ENCODE measurements around the gene ST13. TPM values are rescaled to one million over a fixed set of nuclear protein-coding genes. Genes with fewer than 3 reads are reported as not detected.

The ST13 gene
- total and polyA plus RNA-seq, 9 of the 15 experiments (the other 6 are each of a cell fraction or from before 2014, with no cell fraction given), result 53.6 to 311 (median 195) TPM

DNA sequence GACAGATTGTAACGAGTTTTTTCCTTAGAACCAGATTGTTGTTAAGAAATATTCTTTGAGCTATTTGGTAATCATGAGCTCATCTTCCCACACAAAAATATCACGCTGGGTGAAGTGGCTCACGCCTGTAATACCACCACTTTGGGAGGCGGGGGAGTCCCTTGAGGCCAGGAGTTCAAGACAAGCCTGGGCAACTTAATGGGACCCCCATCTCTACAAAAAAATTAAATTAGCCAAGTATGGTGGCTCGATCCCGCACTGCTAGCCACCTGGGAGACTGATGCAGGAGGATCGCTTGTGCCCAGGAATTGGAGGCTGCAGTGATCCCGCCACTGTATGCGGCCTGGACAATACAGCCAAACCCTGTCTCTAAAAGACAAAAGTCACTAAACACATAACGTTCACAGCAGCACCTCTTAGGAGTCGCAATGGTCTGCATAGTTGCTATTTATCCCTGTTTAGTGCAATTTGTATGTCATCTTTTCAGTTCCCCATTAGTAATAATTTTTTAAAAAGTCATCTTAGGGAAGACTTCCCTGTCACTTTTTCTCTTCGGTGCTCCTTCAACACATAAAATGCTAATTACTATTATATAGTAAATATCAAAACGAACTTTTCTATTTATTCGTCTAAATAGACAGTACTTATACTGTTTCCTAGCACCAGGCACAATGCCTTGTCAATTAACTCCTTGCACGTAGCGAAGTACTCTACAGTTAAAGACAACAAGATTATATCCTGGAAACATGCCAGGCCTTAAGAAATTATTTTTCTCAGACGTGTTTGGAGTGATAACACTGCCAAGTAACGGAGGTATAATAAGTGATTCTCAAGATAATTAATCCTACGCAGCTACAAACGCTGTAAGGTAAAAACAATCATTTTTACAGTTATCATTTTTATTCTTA, 1.1 kb downstream of the ST13 start (continued):
- TF ChIP-seq CHD1 (IDR thresholded peaks at IDR 0.05; ENCODE audit: low read length) (peak; percentile 27), CREBBP (IDR thresholded peaks at IDR 0.05; ENCODE audit: low read depth, low read length) (no peak)
- TF ChIP-seq, protein P1, sequence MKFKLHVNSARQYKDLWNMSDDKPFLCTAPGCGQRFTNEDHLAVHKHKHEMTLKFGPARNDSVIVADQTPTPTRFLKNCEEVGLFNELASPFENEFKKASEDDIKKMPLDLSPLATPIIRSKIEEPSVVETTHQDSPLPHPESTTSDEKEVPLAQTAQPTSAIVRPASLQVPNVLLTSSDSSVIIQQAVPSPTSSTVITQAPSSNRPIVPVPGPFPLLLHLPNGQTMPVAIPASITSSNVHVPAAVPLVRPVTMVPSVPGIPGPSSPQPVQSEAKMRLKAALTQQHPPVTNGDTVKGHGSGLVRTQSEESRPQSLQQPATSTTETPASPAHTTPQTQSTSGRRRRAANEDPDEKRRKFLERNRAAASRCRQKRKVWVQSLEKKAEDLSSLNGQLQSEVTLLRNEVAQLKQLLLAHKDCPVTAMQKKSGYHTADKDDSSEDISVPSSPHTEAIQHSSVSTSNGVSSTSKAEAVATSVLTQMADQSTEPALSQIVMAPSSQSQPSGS (CRISPR knock-in tag; IDR thresholded peaks at IDR 0.05), result no peak

DNA sequence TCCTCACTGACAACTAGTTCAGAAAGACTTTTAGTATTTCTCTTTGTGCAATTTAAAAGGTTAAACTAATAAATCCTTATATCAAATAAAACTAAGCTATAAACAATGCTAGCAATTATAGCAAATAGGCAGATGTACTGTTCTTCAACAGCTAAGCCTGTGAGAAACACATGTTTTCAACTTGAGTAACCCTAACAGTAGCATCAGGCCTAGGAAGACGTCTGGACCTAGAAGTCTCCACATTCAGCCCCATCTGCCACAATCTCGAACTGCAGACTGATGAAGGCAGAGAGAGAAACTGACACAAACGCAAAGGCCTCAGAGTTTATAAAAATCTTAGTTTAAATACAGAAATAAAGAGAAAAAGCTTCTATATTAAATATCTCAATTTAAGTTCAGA, 2.5 kb downstream of the ST13 start:
- peak overlapping the region; percentile 88 for H3K4me2 ChIP-seq (ENCODE audit: insufficient read depth, low read length)
- FAIRE-seq, result peak; percentile 74
- TF ChIP-seq, protein P2, sequence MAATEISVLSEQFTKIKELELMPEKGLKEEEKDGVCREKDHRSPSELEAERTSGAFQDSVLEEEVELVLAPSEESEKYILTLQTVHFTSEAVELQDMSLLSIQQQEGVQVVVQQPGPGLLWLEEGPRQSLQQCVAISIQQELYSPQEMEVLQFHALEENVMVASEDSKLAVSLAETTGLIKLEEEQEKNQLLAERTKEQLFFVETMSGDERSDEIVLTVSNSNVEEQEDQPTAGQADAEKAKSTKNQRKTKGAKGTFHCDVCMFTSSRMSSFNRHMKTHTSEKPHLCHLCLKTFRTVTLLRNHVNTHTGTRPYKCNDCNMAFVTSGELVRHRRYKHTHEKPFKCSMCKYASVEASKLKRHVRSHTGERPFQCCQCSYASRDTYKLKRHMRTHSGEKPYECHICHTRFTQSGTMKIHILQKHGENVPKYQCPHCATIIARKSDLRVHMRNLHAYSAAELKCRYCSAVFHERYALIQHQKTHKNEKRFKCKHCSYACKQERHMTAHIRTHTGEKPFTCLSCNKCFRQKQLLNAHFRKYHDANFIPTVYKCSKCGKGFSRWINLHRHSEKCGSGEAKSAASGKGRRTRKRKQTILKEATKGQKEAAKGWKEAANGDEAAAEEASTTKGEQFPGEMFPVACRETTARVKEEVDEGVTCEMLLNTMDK (IDR thresholded peaks at IDR 0.05; ENCODE audit: borderline replicate concordance, insufficient read depth, low read depth, low read length, poor library complexity, severe bottlenecking), result no peak
- TF ChIP-seq, protein P3, sequence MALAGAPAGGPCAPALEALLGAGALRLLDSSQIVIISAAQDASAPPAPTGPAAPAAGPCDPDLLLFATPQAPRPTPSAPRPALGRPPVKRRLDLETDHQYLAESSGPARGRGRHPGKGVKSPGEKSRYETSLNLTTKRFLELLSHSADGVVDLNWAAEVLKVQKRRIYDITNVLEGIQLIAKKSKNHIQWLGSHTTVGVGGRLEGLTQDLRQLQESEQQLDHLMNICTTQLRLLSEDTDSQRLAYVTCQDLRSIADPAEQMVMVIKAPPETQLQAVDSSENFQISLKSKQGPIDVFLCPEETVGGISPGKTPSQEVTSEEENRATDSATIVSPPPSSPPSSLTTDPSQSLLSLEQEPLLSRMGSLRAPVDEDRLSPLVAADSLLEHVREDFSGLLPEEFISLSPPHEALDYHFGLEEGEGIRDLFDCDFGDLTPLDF (CRISPR knock-in tag; IDR thresholded peaks at IDR 0.05), result no peak
- TF ChIP-seq TSC22D4 (tag; IDR thresholded peaks at IDR 0.05) (no peak), RBM14 (IDR thresholded peaks at IDR 0.05; ENCODE audit: borderline replicate concordance, insufficient read depth, low read depth, low read length) (no peak), LARP7 (IDR thresholded peaks at IDR 0.05) (no peak)
- TF ChIP-seq, protein P4, sequence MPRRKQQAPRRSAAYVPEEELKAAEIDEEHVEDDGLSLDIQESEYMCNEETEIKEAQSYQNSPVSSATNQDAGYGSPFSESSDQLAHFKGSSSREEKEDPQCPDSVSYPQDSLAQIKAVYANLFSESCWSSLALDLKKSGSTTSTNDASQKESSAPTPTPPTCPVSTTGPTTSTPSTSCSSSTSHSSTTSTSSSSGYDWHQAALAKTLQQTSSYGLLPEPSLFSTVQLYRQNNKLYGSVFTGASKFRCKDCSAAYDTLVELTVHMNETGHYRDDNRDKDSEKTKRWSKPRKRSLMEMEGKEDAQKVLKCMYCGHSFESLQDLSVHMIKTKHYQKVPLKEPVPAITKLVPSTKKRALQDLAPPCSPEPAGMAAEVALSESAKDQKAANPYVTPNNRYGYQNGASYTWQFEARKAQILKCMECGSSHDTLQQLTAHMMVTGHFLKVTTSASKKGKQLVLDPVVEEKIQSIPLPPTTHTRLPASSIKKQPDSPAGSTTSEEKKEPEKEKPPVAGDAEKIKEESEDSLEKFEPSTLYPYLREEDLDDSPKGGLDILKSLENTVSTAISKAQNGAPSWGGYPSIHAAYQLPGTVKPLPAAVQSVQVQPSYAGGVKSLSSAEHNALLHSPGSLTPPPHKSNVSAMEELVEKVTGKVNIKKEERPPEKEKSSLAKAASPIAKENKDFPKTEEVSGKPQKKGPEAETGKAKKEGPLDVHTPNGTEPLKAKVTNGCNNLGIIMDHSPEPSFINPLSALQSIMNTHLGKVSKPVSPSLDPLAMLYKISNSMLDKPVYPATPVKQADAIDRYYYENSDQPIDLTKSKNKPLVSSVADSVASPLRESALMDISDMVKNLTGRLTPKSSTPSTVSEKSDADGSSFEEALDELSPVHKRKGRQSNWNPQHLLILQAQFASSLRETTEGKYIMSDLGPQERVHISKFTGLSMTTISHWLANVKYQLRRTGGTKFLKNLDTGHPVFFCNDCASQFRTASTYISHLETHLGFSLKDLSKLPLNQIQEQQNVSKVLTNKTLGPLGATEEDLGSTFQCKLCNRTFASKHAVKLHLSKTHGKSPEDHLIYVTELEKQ (CRISPR knock-in tag; IDR thresholded peaks at IDR 0.05), result no peak

More for the DNA sequence above, 2.5 kb downstream of the ST13 start:
- POLR2A ChIA-PET, result interaction anchor here (0.9 kb wide), 1 partner anchor 37 kb away, joined by 3 read pairs; no protein-coding TSS in a partner anchor
- peak overlapping the region; percentile 53; the same call in 2 of the 3 replicates for H3K27ac ChIP-seq (ENCODE audit: extremely low read depth, low read depth, low read length)
- peaks cover 7 to 10% of the 10 kb centered on the region in 2 experiments; a peak in 3 of 5 replicates for H3K4me1 ChIP-seq (replicated peaks in 1 of 2; ENCODE audit: control insufficient read depth in 2 of 2, insufficient read depth in 2 of 2, low read length in 2 of 2)
- CTCF ChIA-PET (ENCODE audit: low intra/inter-chr PET ratio), result no interaction called here
- H4K20me1 ChIP-seq (replicated peaks; ENCODE audit: control insufficient read depth, insufficient read depth, low read length), result no peaks in the 10 kb centered on the region; the same call in 1 of the 2 replicates
- peak overlapping the region; percentile 88; the same call in 1 of the 2 replicates for H3K4me3 ChIP-seq
- H2AFZ ChIP-seq (ENCODE audit: low read depth, low read length), result no peak overlapping the region
- peak in 2 of 4 experiments; percentile 7 to 39 for DNase-seq (ENCODE audit: extremely low read depth in 1 of 4, low spot score in 3 of 4)
- ATAC-seq, result peak; percentile 39
- H3K9me3 ChIP-seq (replicated peaks; ENCODE audit: control insufficient read depth, insufficient read depth, low read depth, low read length), result no peaks in the 10 kb centered on the region
- in situ Hi-C loops (cut with MboI), result no loop called here
- no peaks in the 10 kb centered on the region for H3K27me3 ChIP-seq (ENCODE audit: control insufficient read depth in 2 of 2, insufficient read depth in 2 of 2, low read length in 2 of 2)
- BruUV-seq (replicated peaks), result no TSS peak
- H3K79me2 ChIP-seq (ENCODE audit: control insufficient read depth, insufficient read depth, low read length), result peaks cover 94% of the 10 kb centered on the region
- peaks cover 53% of the 10 kb centered on the region for H3K36me3 ChIP-seq (ENCODE audit: control insufficient read depth, insufficient read depth, low read length)
- intact Hi-C loops (cut with micrococcal nuclease), result no loop called here
- H3K9me1 ChIP-seq (ENCODE audit: control insufficient read depth, insufficient read depth, low read length), result no peaks in the 10 kb centered on the region
- peak overlapping the region in 1 of 2 experiments; percentile 91; a peak in 2 of 4 replicates for H3K9ac ChIP-seq (ENCODE audit: insufficient read depth in 1 of 2, low read depth in 2 of 2, low read length in 2 of 2)
- 0% methylated on average over 3 of the region's 3 CpGs for WGBS (ENCODE audit: insufficient coverage, low coverage, missing lambda C conversion rate)

All from K562 (cell line).